ENCODE data around the gene PAK5.

PAK5 gene

GRCh38 chr20:9775176-9775575 is 63.7 kb downstream of the PAK5 start:
- no peak for DNase-seq

GRCh38 chr20:9769954-9770353 is 68.9 kb downstream of the PAK5 start:
- no peak for DNase-seq

- no peak for DNase-seq
These were observed 77.4 kb downstream of the PAK5 start for GRCh38 chr20:9761476-9761875.

GRCh38 chr20:9759392-9759791 is 79.5 kb downstream of the PAK5 start:
- no peak for DNase-seq

- DNase-seq = no peak
These were observed 80.1 kb downstream of the PAK5 start for GRCh38 chr20:9758752-9759151.

GRCh38 chr20:9756660-9757059 is 82.2 kb downstream of the PAK5 start:
- DNase-seq = no peak

GRCh38 chr20:9755301-9755700 is 83.6 kb downstream of the PAK5 start:
- no peak for DNase-seq

- no peak for DNase-seq
These were observed 94.3 kb downstream of the PAK5 start for GRCh38 chr20:9744551-9744950.

GRCh38 chr20:9743871-9744270 is 95.0 kb downstream of the PAK5 start:
- no peak for DNase-seq

GRCh38 chr20:9742821-9743220 is 96.1 kb downstream of the PAK5 start:
- no peak for DNase-seq

GRCh38 chr20:9741996-9742395 is 96.9 kb downstream of the PAK5 start:
- no peak for DNase-seq

GRCh38 chr20:9740486-9740885 is 98.4 kb downstream of the PAK5 start:
- DNase-seq = no peak

- no peak for DNase-seq
These were observed 98.9 kb downstream of the PAK5 start for GRCh38 chr20:9739991-9740390.

GRCh38 chr20:9736373-9736772 is 102.5 kb downstream of the PAK5 start:
- no peak for DNase-seq

- no peak for DNase-seq
These were observed 115.2 kb downstream of the PAK5 start for GRCh38 chr20:9723501-9724202.

- DNase-seq = no peak
These were observed 127.0 kb downstream of the PAK5 start for GRCh38 chr20:9711872-9712271.

- DNase-seq = no peak
These were observed 128.2 kb downstream of the PAK5 start for GRCh38 chr20:9710685-9711084.

- no peak for DNase-seq
These were observed 133.0 kb downstream of the PAK5 start for GRCh38 chr20:9705722-9706476.

- DNase-seq = no peak
These were observed 139.7 kb downstream of the PAK5 start for GRCh38 chr20:9699181-9699580.

GRCh38 chr20:9689041-9689440 is 149.8 kb downstream of the PAK5 start:
- DNase-seq = no peak

- DNase-seq = no peak
These were observed 152.0 kb downstream of the PAK5 start for GRCh38 chr20:9686866-9687265.

- DNase-seq = no peak
These were observed 152.4 kb downstream of the PAK5 start for GRCh38 chr20:9686455-9686854.

- DNase-seq = no peak
These were observed 152.9 kb downstream of the PAK5 start for GRCh38 chr20:9686001-9686400.

GRCh38 chr20:9685011-9685410 is 153.9 kb downstream of the PAK5 start:
- DNase-seq = no peak
